GM12891 (cell line): ENCODE results near the gene BIK.

ENCODE experiments used
- PAX5 ChIP-seq: IDR thresholded peaks from 2 replicates; pipeline ENCODE4 v1.6.1; 2011; ENCODE audit warnings: low read length, moderate library complexity, mild to moderate bottlenecking; ENCODE audit not compliant: insufficient read depth, severe bottlenecking
- POLR2A ChIP-seq: IDR thresholded peaks from 2 replicates; pipeline ENCODE4 v1.6.1; 2011; ENCODE audit warnings: low read depth, low read length, control low read depth
- POLR2AphosphoS5 ChIP-seq: IDR thresholded peaks from 2 replicates; pipeline ENCODE4 v1.6.1; 2011; ENCODE audit warnings: low read depth, low read length, control low read depth
- SPI1 ChIP-seq: IDR thresholded peaks from 2 replicates; pipeline ENCODE4 v1.6.1; 2011; ENCODE audit warnings: low read depth, low read length, control low read depth
- TAF1 ChIP-seq: IDR thresholded peaks from 2 replicates; pipeline ENCODE4 v1.6.1; 2011; ENCODE audit warnings: low read depth, low read length, control low read depth

GRCh38 chr22:43113526-43114251, 3.1 kb downstream of the BIK start:
- TF ChIP-seq POLR2AphosphoS5 (no peak), POLR2A (no peak), SPI1 (no peak), TAF1 (no peak), PAX5 (no peak)
